ENCODE results near the gene ZNF43.
"Not testable (repeated sequence)": the region's sequence is repeated elsewhere in the genome, so short reads cannot be mapped to it uniquely, and the experiment has no call there.

The ZNF43 gene

DNA sequence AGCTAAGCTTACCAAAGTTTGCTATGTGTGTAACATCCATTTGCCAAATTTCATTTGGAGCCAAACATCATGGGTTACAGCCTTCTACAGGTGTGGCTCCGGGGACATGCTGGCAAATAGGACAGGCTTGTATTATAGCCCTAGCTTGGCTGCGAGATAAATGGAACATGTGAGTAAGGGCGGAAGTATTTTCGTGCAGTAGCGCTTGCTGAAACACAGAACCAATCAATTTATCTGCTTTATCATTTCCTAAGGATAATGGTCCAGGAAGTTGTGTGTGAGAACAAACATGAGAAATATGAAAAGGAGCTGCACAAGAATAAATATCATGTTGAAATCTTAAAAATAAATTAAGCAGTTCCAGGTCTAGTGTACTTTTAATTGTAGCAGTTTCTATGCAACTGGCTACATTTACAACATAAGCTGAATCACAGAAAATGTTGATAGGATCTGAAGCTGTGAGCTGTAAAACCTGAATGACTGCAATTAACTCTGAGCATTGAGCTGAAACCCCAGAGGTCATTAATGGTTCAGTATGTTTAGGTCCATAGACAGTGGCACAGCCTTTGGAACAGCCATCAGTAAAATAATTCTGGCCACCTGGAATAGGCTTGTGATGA is 46.4 kb downstream of the ZNF43 start:
- no peak for DNase-seq

DNA sequence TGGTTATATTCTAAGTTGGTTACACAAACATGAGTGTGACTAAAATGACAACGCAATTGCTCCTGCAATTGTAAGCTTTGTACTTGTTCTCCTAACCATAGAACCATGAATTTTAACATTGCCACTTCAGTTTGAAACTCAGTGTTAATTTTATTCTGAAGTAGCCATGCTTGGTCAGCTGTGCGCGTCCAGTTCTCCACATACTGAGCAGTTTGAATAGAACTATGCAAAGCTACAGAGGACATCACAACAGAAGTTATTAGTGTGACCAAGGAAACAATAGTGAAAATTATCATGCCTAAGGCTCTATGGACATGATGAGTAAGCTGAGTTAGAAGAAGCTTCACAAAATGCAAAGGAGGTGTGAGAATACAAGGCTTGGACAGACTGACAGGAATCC is 49.0 kb downstream of the ZNF43 start:
- no peak for DNase-seq

- not testable (repeated sequence) for DNase-seq
Observed at GRCh38 chr19:21775792-21776191, 60.2 kb downstream of the ZNF43 start.

DNA sequence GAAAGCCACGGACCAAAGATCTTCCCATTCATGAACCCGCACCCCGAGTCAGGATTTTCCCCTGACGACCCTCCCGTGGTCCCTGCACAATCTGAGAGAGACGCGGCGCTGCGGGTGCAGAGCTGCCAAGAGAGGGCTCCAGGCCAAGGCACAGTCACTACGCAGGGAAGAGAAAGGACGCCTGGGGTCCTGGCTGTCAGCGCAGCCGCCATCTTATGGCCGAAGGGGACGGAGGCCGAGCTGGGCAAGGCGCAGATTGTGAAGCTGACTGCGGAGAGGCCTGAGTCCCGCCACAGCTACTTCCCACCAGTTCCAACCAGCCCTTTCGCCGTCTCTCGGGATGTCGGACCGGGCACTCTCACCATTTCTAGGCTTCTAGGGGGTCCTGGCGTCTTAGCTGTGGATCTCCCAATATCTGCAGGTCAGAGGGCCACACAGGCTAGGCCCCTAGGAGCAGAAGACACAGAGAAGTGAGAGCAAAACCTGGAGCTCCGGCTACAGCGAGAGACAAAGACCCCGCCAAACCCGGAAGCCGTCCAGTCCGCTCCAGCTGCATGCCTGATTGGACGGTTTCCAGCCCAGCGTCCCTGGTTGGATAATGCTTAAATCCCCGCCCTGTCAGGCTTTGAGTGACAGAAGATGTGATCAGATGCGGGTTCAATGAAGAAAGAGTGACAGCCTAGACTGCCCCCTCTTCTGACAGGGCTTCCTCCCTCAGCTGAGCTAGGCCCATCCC is 68.7 kb downstream of the ZNF43 start, which contains the start of gene ZNF100:
Gene ZNF100 (minus strand): TSS at position 515 of the 736 bp plus-strand sequence. CDS start 150 bp downstream, at position 365.
- DNase-seq = peak; percentile 44 to 73 (median 70)

DNA sequence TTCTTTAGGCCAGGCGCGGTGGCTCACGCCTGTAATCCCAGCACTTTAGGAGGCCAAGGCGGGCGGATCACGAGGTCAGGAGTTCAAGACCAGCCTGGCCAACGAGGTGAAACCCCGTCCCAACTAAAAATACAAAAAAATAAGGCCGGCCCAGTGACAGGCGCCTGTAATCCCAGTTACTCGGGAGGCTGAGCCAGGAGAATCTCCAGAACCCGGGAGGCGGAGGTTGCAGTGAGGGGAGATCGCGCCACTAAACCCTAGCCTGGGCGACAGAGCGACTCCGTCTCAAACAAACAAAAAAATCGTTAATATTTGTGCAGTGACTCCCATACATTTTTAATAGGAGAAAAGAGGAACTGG is 69.3 kb downstream of the ZNF43 start:
- not testable (repeated sequence) for DNase-seq

DNA sequence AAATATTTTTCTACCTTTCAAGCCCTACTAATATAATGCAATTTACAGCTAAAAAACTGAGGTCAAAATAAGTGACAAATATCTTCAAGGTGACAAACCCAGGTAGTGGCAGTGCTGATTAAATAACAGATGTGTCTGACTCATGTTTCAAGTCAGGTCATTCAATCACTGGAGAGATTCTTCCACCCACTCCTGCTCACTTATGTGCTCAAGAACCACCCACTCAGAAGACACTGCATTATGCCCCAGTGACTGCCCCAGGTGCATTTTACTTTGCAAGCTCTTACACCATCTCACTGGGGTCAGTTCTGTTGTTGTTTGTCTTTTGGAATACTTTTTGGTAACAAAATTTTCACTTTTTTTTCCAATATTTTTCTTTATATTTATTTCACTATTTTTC is 70.8 kb downstream of the ZNF43 start:
- no peak for DNase-seq

GRCh38 chr19:21761547-21761946 is 74.4 kb downstream of the ZNF43 start:
- not testable (repeated sequence) for DNase-seq

- DNase-seq = no peak
Observed at GRCh38 chr19:21758296-21758695, 77.7 kb downstream of the ZNF43 start.

DNA sequence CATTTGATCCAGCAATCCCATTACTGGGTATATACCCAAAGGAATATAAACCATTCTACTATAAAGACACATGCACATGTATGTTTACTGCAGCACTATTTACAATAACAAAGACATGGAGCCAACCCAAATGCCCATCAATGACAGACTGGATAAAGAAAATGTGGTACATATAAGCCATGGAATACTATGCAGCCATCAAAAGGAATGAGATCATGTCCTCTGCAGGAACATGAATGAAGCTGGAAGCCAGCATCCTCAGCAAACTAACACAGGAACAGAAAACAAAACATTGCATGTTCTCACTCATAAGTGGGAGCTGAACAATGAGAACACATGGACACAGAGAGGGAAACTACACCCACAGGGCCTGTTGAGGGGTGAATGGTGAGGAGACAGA is 80.4 kb downstream of the ZNF43 start:
- DNase-seq = not testable (repeated sequence)

Data from activated naive CD4-positive, alpha-beta T cell (primary cell).